ENCODE measurements around the gene RAB7A.

GRCh38 chr3:128835096-128835495, 109.1 kb downstream of the RAB7A start:
- TF ChIP-seq CTCF (IDR thresholded peaks at IDR 0.05) (no peak), POLR2A (IDR thresholded peaks at IDR 0.05) (no peak), POLR2AphosphoS5 (IDR thresholded peaks at IDR 0.05; ENCODE audit: insufficient read depth in 1 of 2, low read depth in 1 of 2) (no peak)
